Stomach (tissue), 9 donors: Measurements from ENCODE around the gene CNOT3. TPM values are rescaled to one million over a fixed set of nuclear protein-coding genes. Genes with fewer than 3 reads are reported as not detected.

ENCODE experiments used
- DNase-seq, 2 donors: peaks; one replicate each; pipeline versions ENCODE4 v3.0.0 to v3.0.0-alpha.2; 2013 to 2019
- H3K27ac ChIP-seq, 5 donors: fragments of 200-600 bp in 4 of 5; sonication (generic) in 4 of 5; one replicate each; pipeline ENCODE4 v1.5.1; 2013 to 2019; ENCODE audit warnings: mild to moderate bottlenecking in 1 of 5, moderate library complexity in 1 of 5
- H3K27me3 ChIP-seq, 3 donors: fragments of 200-600 bp; sonication (generic); one replicate each; pipeline ENCODE4 v1.5.1; 2017 to 2019; ENCODE audit warnings: mixed run types in 1 of 3
- H3K36me3 ChIP-seq, 4 donors: fragments of 200-600 bp; sonication (generic); 1 replicate in 3 of 4; 2 replicates in 1 of 4; pipeline ENCODE4 v1.5.1; 2016 to 2019
- H3K4me1 ChIP-seq, 4 donors: fragments of 200-600 bp; sonication (generic); one replicate each; pipeline ENCODE4 v1.5.1; 2016 to 2019
- H3K4me3 ChIP-seq, 4 donors: fragments of 200-600 bp; sonication (generic) in 3 of 4; one replicate each; pipeline ENCODE4 v1.5.1; 2016 to 2019; ENCODE audit warnings: mild to moderate bottlenecking in 1 of 4
- H3K9me3 ChIP-seq, 4 donors: fragments of 200-600 bp; sonication (generic); one replicate each; pipeline ENCODE4 v1.5.1; 2016 to 2019
- EP300 ChIP-seq: sonication (generic); formaldehyde crosslinking; IDR thresholded peaks from one replicate; pipeline ENCODE4 v1.6.1; 2017; ENCODE audit warnings: antibody characterized with exemption
- POLR2A ChIP-seq, 4 donors: fragments of 450-650 bp; IDR thresholded peaks; one replicate each; pipeline ENCODE4 v1.6.1; 2016; ENCODE audit warnings: antibody characterized with exemption in 4 of 4, control low read depth in 2 of 4, mild to moderate bottlenecking in 1 of 4, moderate library complexity in 1 of 4
- POLR2AphosphoS5 ChIP-seq, 3 donors: sonication (generic); formaldehyde crosslinking; IDR thresholded peaks; one replicate each; pipeline ENCODE4 v1.6.1; 2016; ENCODE audit warnings: antibody characterized with exemption in 3 of 3
- WGBS, 5 donors: extraction: QIAGEN DNeasy Blood & Tissue Kit in 3 of 5; methylation state at CpG; one replicate each; pipeline versions ENCODE4 v1.1.5 to v1.1.7; 2013 to 2018; 5-methylcytosine and 5-hydroxymethylcytosine counted together
- intact Hi-C: fragments of 100-400 bp; cut with DNase I; formaldehyde crosslinking; loops from one replicate; pipeline ENCODE4 v1.15.1; 2023; ENCODE audit warnings: low total_unique reads
- polyA plus RNA-seq, 3 donors: library from polyadenylated mRNA; stranded (reverse); fragments of 200-250 nt; gene quantifications; one replicate each; pipeline ENCODE4 v1.2.3, GENCODE V29; 2013
- total RNA-seq, 5 donors: library from RNA; depleted of rRNA; stranded (reverse); fragments of >200 nt; gene quantifications; one replicate each; pipeline versions ENCODE4 v1.1.0 to v1.2.3, GENCODE V29; 2014 to 2016
- TF ChIP-seq, protein P1 (sequence below), 7 experiments: fragments of 450-650 bp in 4 of 7; fragments of 200-600 bp in 3 of 7; sonication (generic) in 3 of 7; IDR thresholded peaks; one replicate each; pipeline ENCODE4 v1.5.1; 2016 to 2019; ENCODE audit warnings: antibody characterized with exemption in 7 of 7, control low read depth in 2 of 7, mild to moderate bottlenecking in 1 of 7
- donor health status: healthy with polysubstance abuse.
- donor health status: Bipolar disorder and iron deficiency.
- donor health status: healthy.

Gene CNOT3
- total and polyA plus RNA-seq, 8 donors = 11.2 to 100 (median 29.2) TPM

DNA sequence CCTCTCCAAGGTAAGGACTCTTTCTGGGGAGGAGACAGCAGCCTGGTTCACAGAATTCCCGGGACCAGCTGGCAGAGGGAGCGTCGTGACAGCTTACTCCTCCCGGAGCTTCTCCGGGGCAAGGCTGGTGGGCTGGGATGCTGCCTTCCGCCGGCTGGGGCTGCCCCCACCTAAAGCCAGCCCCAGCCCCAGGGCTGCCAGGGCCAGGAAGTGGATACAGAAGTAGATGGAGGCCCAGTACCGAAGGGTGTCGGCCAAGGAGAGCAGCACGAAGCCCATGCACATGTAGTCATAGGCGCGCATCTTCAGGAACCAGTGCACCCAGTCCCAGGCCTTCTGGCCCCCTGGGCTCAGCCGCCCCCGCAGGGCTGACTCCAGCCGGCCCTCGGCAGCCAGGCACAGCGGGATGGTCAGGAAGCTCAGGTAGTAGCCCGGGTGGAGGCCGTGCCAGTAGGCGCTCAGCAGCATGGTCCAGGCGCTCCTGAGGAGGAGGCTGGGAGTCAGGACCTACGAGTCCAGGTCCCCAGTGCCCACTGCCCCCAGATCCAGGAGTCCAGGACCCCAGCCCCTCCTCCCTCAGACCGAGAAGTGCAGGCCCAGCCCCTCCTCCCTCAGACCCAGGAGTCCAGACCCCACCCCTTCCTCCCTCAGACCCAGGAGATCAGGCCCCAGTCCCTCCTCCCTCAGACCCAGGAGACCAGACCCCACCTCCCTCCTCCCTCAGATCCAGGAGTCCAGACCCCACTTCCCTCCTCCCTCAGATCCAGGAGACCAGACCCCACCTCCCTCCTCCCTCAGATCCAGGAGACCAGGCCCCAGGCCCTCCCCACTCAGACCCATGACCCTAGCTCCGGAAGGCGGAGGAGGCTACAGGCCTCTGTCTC is 36.6 kb downstream of the CNOT3 start:
- H3K27ac ChIP-seq = no peak overlapping the region
- peaks cover 9 to 19% (median 14%) of the 10 kb centered on the region in 4 donors for H3K4me1 ChIP-seq
- DNase-seq = no peak
- peaks cover 0 to 12% (median 4%) of the 10 kb centered on the region in 3 donors for H3K27me3 ChIP-seq
- intact Hi-C loops = loop anchor here (5.0 kb wide), 1 partner anchor 58 kb away; no protein-coding TSS in a partner anchor
- TF ChIP-seq EP300 (no peak), POLR2A (IDR thresholded peaks at IDR 0.05) (no peak), POLR2AphosphoS5 (IDR thresholded peaks at IDR 0.05) (no peak)
- TF ChIP-seq, protein P1, sequence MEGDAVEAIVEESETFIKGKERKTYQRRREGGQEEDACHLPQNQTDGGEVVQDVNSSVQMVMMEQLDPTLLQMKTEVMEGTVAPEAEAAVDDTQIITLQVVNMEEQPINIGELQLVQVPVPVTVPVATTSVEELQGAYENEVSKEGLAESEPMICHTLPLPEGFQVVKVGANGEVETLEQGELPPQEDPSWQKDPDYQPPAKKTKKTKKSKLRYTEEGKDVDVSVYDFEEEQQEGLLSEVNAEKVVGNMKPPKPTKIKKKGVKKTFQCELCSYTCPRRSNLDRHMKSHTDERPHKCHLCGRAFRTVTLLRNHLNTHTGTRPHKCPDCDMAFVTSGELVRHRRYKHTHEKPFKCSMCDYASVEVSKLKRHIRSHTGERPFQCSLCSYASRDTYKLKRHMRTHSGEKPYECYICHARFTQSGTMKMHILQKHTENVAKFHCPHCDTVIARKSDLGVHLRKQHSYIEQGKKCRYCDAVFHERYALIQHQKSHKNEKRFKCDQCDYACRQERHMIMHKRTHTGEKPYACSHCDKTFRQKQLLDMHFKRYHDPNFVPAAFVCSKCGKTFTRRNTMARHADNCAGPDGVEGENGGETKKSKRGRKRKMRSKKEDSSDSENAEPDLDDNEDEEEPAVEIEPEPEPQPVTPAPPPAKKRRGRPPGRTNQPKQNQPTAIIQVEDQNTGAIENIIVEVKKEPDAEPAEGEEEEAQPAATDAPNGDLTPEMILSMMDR (IDR thresholded peaks at IDR 0.05) = no peak
- H3K9me3 ChIP-seq = no peaks in the 10 kb centered on the region
- WGBS, 5 donors = 69 to 88% (median 82%) methylated on average over 19 to 25 of the region's 25 CpGs
- H3K4me3 ChIP-seq = no peak overlapping the region
- peaks cover 9 to 31% (median 22%) of the 10 kb centered on the region in 4 donors for H3K36me3 ChIP-seq

- no peak overlapping the region for H3K4me3 ChIP-seq
- H3K9me3 ChIP-seq = no peaks in the 10 kb centered on the region
- 69 to 82% (median 76%) methylated on average over 14 to 23 of the region's 23 CpGs for WGBS, 5 donors
- H3K27ac ChIP-seq = no peak overlapping the region
- peaks cover 0 to 14% (median 6%) of the 10 kb centered on the region in 4 donors for H3K4me1 ChIP-seq
- intact Hi-C loops = no loop called here
- peaks cover 9 to 66% (median 53%) of the 10 kb centered on the region in 4 donors for H3K36me3 ChIP-seq
- H3K27me3 ChIP-seq = no peaks in the 10 kb centered on the region
- peak; percentile 51 to 71 for DNase-seq
- TF ChIP-seq EP300 = no peak
- TF ChIP-seq, protein P1 (IDR thresholded peaks at IDR 0.05) = no peak
- no peak for TF ChIP-seq POLR2AphosphoS5 (IDR thresholded peaks at IDR 0.05)
- TF ChIP-seq POLR2A (IDR thresholded peaks at IDR 0.05) = no peak
Observed at GRCh38 chr19:54178581-54179261, 41.2 kb downstream of the CNOT3 start.

DNA sequence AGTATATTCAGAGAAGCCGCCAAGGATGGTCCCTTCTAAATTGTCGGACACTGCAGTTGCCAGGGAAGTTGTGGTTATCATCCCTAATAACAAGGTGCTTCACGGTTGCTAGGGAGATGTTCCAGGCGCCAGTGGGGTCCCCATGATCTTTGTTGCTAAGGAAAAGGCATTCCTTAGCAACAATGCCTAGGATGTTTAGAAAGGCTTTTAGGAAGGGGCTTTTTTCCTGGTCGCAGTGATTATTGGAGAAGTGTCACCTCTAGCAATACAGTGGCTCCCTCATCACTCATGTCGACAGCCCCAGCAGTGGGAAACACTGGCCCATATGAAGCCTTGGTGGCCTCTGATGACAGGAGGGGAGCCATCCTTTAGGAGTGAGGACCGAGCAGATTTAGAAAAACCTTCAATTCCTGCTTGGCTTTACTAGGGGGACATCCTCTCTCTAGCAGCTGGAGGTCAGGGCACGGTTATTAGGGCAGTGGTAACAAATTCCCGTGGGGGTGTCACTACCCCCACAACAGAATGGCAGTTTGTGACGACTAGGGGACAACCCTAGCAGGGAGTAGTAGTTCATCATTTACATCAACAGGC is 41.8 kb downstream of the CNOT3 start:
- H3K36me3 ChIP-seq = peaks cover 9 to 66% (median 53%) of the 10 kb centered on the region in 4 donors
- 79 to 85% (median 82%) methylated on average over 9 to 10 of the region's 10 CpGs for WGBS, 5 donors

More for the DNA sequence above, 41.8 kb downstream of the CNOT3 start:
- intact Hi-C loops = no loop called here
- Histone ChIP-seq H3K27me3 (no peaks in the 10 kb centered on the region), H3K4me3 (no peak overlapping the region), H3K27ac (peak overlapping the region in 1 of 5 donors; percentile 12), H3K9me3 (no peaks in the 10 kb centered on the region), H3K4me1 (peaks cover 0 to 14% (median 6%) of the 10 kb centered on the region in 4 donors)
- no peak for DNase-seq
- TF ChIP-seq, protein P1 (IDR thresholded peaks at IDR 0.05) = no peak
- TF ChIP-seq POLR2A (IDR thresholded peaks at IDR 0.05) (no peak), POLR2AphosphoS5 (IDR thresholded peaks at IDR 0.05) (no peak), EP300 (no peak)
